Measurements from ENCODE around the gene SAMSN1.

SAMSN1 gene

DNA sequence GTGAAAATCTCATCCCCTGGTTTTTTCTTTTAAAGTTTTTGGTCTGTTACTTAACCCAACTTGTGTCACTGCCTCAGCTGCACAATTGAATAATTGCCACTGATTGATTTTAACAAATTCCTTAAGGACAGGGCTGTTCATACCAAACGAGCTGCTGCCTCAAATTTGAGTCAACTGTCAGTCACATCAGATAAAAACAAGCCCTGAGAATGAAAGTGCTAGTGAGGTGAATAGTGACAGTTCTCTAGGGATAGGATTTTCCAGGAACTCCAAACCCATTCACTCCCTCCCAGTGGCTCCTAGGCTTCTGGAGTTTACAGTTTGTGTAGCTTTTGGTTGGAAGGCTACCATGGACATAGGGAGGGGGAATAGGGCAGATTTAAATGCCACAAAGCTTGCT, 79.4 kb downstream of the SAMSN1 start:
- TF ChIP-seq GATA2 (IDR thresholded peaks at IDR 0.05; ENCODE audit: low read depth, low read length), result no peak

DNA sequence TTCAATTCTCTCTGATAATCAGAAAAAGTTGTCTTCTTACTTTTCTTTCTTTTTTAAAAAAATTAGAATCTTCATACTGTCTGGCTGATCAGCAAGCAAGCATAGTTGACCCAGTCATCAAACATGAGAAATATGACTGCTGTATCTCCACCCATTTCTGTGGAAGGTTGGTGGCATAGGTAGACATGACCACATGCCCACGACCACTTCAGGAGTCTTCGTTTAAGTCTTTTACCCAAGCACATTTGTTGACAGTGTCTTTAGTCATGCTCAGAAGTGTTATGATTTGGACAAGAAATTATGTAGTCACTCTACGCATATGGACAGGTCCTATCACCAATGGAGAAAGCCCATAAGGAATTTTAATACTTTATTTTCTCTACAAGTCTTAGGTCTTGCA, 88.4 kb downstream of the SAMSN1 start:
- no peak for TF ChIP-seq GATA3 (IDR thresholded peaks at IDR 0.05; ENCODE audit: low read depth, low read length)
- TF ChIP-seq GATA2 (IDR thresholded peaks at IDR 0.05; ENCODE audit: low read depth, low read length), result no peak

- no peak for TF ChIP-seq GATA3 (IDR thresholded peaks at IDR 0.05; ENCODE audit: low read depth, low read length)
Observed at GRCh38 chr21:14456911-14457310, 89.2 kb downstream of the SAMSN1 start.

DNA sequence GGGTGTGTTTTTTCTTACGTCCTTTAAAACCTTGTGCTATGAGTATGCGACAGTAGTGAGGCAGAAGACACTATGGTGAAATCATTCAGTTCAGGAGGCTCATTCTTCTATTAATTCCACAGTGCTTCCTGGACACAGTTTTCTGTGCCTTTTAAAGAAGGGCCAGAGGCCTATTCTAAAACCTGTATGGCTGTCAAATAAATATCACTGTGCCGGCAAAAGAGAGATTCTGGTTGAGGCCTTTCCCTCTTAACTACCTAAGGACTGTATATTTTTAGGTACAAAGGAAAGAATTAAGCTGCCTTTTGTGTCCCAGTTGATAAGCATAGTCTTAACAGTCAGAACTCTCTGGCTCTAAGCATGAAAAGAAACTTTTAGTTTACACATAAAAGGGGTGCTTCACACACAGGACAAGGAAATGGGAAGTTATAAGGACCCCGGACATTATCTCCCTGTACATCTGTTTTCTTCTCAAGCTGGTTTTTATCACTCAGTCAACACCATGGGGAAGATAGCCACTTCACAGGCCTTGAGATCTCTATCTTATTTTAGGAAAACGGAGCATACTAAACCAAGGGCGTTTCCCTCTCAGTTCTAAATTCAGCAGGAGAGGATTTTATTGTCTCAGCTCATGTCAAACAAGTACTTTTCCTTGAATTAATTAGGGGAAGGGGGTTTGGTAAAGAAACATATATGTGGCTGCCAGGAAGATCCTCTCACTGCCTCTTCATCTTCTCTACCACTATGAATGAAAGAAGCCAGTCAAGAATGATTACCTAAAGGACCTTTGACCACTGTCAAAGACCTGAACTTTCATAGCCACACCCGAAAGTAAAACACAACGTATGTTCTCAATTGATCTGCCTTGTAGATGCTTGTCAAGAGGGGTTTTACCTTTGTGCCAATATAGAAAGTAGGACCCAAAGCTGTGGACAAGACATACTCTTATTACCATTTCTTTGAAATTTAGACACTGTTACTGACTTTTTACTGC, 91.8 kb downstream of the SAMSN1 start:
- TF ChIP-seq GATA3 (IDR thresholded peaks at IDR 0.05; ENCODE audit: low read depth, low read length) (no peak), GATA2 (IDR thresholded peaks at IDR 0.05; ENCODE audit: low read depth, low read length) (no peak)

DNA sequence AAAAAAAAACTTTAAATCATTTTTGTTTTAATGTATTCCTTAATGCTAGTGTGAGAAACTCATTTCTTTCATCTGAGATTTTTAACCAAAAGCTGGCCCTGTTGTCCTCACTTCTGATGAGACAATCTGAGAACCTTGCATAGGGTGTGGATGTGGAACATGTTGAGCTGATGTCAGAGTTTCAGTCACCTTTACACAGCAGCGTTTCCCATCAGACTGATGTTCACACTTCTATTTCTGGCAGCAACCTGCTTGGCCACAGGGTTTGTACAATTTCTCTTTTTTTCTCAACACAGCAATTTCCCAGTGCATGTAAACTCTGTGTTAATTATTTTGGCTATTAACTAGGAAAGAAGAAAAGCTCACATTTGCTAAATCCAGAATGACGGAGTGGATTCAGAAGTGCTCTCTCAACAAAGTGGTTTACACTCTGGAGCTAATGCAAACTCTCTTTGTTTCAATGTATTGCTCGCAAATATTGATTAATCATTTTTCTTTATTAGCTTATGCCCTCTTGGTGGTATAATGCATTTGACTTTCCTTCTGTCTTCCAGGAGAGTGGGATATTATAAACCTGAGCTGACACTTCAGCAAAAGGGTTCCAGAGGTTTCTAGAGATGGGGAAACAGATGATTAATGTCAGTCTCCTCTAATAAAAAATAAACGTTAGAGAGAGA, 92.6 kb downstream of the SAMSN1 start:
- TF ChIP-seq GATA2 (IDR thresholded peaks at IDR 0.05; ENCODE audit: low read depth, low read length) (no peak), GATA3 (IDR thresholded peaks at IDR 0.05; ENCODE audit: low read depth, low read length) (no peak)

DNA sequence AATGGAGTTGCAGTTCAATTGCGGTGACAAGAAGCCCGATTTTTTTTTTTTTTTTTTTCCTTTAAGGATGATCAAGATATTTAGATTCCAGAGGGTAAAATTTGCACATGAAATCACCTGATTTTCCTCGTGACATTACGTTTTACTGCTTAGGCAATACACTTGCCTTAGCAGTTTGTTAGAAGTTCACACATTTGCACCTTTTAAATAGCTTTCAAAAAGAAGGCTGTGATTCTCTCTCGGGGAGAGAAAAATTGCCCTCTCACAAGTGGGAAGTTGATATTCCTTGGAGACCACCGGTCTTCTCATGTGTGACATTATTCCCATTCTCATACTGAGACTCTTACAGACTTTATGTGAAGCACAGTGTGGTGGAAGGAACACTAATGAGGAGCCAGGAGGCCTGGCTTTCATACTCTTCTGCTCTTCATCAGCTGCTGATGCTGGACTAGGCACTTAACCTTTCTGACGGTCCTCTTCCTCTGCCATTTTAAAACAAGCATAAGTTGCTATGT, 93.3 kb downstream of the SAMSN1 start:
- TF ChIP-seq GATA2 (IDR thresholded peaks at IDR 0.05; ENCODE audit: low read depth, low read length) (no peak), GATA3 (IDR thresholded peaks at IDR 0.05; ENCODE audit: low read depth, low read length) (no peak)

DNA sequence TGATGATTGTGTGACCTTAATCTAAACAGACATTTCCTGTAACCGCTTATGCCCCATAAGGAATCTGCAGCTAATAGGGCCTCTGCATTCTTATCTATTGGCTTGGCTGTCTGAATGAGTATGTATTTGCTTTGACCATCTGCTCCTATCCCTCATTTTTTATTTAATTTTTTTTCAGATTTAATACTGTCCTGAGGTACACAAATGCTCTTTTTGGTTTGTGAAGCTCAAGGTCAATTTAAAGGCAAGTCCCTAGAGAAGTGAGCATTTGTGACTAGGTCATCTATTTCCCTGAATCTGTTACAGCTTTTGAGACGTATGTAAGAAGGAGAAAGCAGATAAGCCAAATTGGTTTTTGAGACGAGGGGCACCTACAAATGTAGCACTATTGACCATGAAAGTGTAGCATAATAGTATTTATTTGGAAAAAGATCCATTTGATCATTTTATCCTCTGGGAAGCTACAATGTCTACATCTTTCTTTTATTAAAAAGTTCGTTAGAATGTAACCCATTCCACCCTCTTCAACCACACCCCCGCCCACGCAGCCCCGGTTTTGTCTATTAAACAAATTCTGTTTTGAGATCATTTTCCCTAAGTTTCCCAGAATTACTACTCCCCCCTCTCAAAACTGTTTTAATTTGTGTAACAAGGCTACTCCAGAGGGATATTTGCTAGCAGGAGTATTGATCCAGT, 93.9 kb downstream of the SAMSN1 start:
- TF ChIP-seq GATA2 (IDR thresholded peaks at IDR 0.05; ENCODE audit: low read depth, low read length) (no peak), GATA3 (IDR thresholded peaks at IDR 0.05; ENCODE audit: low read depth, low read length) (no peak)

- TF ChIP-seq GATA2 (IDR thresholded peaks at IDR 0.05; ENCODE audit: low read depth, low read length), result no peak
- TF ChIP-seq GATA3 (IDR thresholded peaks at IDR 0.05; ENCODE audit: low read depth, low read length), result no peak
Observed at GRCh38 chr21:14451546-14451945, 94.6 kb downstream of the SAMSN1 start.

DNA sequence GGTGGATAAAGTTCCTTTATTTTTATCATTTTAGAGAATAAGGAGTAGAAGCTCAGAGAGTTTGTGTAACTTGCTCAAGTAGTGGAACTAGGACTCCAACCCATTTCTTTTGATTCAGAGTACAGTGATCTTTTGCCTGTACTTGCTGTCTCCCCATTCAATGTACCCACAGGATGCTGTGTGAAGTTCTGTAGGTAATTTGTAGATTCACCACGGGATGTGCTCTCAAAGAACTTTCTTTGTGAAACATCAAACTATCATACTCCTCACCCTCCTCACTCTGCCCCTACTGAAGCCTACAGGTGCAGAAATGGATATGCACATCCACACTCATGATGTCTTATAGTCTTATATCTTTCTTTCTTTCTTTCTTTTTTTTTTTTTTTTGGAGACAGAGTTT, 97.3 kb downstream of the SAMSN1 start:
- TF ChIP-seq GATA3 (IDR thresholded peaks at IDR 0.05; ENCODE audit: low read depth, low read length), result no peak
- no peak for TF ChIP-seq GATA2 (IDR thresholded peaks at IDR 0.05; ENCODE audit: low read depth, low read length)

DNA sequence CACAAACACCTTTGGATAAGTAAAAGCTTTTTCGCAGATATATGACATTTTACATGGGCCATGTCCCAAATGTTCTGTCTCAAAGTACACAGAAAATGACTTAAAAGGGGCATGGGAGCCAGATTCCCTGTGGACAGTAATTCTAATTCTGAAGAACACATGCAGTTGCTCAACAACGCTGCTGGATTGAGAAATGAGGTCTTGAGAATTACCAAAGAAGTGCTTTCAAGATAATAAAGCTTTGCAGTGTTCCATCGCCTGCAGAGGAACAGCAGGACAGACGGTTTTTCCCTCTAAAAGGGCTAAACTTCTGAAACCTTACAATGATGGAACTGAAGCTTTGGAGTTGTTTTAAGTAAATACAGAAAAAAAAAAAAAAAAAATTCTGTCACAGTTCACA, 107.9 kb downstream of the SAMSN1 start:
- TF ChIP-seq GATA3 (IDR thresholded peaks at IDR 0.05; ENCODE audit: low read depth, low read length) (no peak), GATA2 (IDR thresholded peaks at IDR 0.05; ENCODE audit: low read depth, low read length) (no peak)

DNA sequence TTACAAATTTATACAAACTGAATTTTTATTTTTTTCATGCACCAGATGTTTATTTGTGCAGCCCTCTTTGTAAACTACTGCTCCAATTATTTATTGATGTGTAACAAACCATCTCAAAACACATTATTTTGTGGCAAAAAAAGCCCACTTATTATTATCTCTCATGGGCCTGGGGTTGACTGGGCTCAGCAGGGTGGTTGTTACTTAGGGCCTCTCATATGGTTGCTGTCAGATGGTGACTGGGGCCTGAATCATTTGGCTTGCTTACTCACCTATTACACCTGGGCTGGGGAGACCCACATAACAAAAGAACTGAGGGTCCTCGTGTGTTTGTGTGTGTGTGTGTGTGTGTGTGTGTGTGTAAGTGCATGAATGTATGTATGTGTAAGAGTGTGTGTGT, 110.7 kb downstream of the SAMSN1 start:
- TF ChIP-seq GATA2 (IDR thresholded peaks at IDR 0.05; ENCODE audit: low read depth, low read length), result no peak
- no peak for TF ChIP-seq GATA3 (IDR thresholded peaks at IDR 0.05; ENCODE audit: low read depth, low read length)
